Endothelial cell of umbilical vein (primary cell): ENCODE results near the gene VGLL4.

Source experiments
- CTCF ChIP-seq, 2 donors: IDR thresholded peaks; 1 replicate in 1 of 2; 2 replicates in 1 of 2; pipeline ENCODE4 v1.5.1; 2011; ENCODE audit warnings: low read length in 2 of 2, mild to moderate bottlenecking in 2 of 2, moderate library complexity in 2 of 2, control low read depth in 1 of 2, inconsistent platforms in 1 of 2, low read depth in 1 of 2; ENCODE audit not compliant: insufficient read depth in 1 of 2; ENCODE audit errors: extremely low read depth in 1 of 2
- POLR2A ChIP-seq: IDR thresholded peaks from 2 replicates; pipeline ENCODE4 v1.6.1; 2012; ENCODE audit warnings: low read depth, mild to moderate bottlenecking, control low read depth, low read length
- POLR2AphosphoS5 ChIP-seq: IDR thresholded peaks from 2 replicates; pipeline ENCODE4 v1.6.1; 2012; ENCODE audit warnings: low read depth, mild to moderate bottlenecking, control low read depth, low read length, moderate library complexity; ENCODE audit not compliant: insufficient read depth

- TF ChIP-seq POLR2A (no peak), CTCF (IDR thresholded peaks at IDR 0.05; ENCODE audit: extremely low read depth in 1 of 2, insufficient read depth in 1 of 2, low read depth in 1 of 2, low read length in 2 of 2) (no peak), POLR2AphosphoS5 (no peak)
Measured at GRCh38 chr3:11635680-11636393, 7.9 kb downstream of the VGLL4 start.
